Measurements from ENCODE around the gene HS6ST3. TPM values are rescaled to one million over a fixed set of nuclear protein-coding genes. Genes with fewer than 3 reads are reported as not detected.

Gene HS6ST3
- total RNA-seq, 1 donor from 2014 or later = 1.4 TPM

DNA sequence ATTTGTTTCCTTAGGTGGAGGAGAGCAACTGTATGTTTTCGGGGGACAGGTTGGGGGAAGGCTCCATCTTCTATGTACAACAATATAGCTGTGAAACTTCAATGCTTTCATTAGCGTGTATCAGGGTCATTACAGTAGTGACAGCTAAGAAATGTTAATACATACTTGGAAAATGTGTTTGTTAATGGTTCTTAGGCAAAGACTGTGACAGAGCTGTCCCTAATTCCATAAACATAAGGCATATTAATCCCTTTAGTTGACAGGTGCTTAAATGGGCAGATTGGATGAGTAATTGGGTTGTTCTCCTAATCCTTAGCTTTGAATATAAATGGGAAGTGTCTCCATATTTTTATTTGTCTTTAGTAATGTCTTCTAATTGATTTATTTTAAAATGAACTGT lies 313.7 kb downstream of the HS6ST3 start:
- intact Hi-C loops (cut with DNase I) = no loop called here
- no peak for DNase-seq (ENCODE audit: low spot score)

DNA sequence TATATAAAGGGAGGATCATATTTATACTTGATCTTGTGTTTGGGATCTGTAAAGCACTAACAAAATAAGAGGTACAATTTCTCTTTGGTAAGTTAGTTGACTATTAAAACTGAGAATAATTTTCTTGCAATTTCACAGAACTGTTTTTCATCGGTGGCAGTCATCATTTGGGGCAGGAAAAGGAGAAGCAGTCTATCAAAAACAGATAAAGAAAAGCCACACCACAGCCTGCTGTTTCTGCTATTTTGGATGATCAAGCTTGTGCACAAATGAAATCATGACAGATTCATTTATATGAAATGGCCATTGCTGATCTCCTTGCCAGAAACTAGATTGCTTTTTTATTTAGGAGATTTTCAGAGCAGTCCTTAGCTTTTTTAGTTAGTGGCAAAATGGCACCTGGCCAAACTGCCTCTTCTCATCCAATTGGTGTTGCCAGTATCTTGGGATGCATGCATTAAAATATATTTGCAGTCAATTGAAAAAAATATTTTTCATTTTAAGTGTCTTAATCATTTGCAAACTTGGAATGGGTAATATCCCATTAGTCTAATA lies 326.0 kb downstream of the HS6ST3 start:
- DNase-seq (ENCODE audit: low spot score) = no peak
- intact Hi-C loops (cut with DNase I) = no loop called here

DNA sequence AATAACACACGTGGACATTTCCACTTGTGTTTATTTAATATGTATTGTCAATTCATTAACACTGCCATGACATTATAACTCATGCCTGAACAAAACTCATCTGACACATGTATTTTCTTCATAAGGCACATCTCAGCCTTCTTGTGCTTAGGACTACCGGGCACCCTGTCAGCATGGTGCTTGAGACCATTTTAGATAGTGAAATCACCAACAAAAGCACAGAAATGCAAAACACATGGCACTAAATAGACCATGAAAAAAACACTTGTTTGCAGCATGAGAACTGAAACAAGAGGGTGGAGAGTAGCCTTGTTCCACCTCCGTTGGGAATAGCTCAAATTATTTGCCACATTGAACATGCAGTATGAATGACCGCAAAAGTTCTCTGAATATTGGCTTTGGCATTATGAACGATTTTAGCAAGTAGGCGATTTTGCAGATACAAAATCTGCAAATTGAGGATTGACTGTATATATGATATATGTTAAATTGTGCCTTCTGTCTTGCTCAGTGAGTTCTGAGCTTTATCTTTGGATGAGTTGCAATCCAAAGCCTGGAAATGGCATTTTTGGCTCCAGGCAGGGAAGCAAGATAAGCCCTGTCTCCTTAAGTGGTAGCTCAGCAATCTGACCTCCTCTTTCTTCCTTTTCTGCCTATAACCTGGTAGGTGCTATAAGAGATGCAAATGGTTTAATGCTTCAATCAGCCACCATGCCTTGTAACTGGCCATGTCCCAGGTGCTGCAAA lies 328.2 kb downstream of the HS6ST3 start:
- no peak for DNase-seq (ENCODE audit: low spot score)
- intact Hi-C loops (cut with DNase I) = no loop called here

DNA sequence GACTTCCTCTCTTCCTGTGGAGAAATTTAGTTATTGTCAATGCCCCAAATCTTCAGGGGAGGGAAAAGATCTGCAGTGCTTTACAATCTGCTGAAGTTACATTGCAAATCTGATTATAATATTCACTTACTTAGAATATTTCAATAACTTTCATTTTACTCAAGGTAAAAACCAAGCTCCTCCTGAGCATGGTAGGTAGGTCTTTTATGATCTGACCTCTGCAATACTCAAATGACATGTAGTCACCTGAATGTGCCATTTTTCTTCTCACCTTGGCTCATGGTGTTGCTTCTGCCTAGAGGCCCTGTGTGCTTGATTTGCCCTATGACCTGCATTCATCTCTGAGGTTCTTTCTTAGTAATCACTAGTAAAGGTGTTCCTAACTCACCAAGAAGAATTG lies 331.4 kb downstream of the HS6ST3 start:
- DNase-seq (ENCODE audit: low spot score) = no peak
- intact Hi-C loops (cut with DNase I) = no loop called here

GRCh38 chr13:96422002-96422401 lies 332.1 kb downstream of the HS6ST3 start:
- no peak for DNase-seq (ENCODE audit: low spot score)

DNA sequence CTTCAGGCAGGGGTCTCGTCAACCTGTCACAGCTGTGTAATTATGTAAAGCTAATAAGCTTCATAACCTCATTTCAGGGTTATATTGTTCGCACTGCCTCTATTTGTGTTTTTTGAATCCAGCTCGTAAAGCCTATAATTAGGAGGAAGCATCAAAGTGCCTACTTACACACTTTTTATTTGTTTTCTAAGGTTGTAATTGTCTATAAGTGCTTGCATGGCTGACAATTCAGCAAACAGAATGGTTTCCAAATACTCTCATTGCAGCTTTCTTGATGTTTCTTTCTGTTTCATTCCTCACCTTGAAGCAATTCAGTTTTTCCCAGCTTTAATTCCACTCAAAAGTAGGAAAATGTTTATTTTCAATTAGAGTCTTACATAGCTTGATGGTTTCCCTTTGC lies 336.3 kb downstream of the HS6ST3 start:
- intact Hi-C loops (cut with DNase I) = no loop called here
- no peak for DNase-seq (ENCODE audit: low spot score)

More at GRCh38 chr13:96422002-96422401, 332.1 kb downstream of the HS6ST3 start:
- intact Hi-C loops (cut with DNase I) = no loop called here

- intact Hi-C loops (cut with DNase I) = no loop called here
- no peak for DNase-seq (ENCODE audit: low spot score)
Observed at GRCh38 chr13:96428911-96429310, 339.0 kb downstream of the HS6ST3 start.

DNA sequence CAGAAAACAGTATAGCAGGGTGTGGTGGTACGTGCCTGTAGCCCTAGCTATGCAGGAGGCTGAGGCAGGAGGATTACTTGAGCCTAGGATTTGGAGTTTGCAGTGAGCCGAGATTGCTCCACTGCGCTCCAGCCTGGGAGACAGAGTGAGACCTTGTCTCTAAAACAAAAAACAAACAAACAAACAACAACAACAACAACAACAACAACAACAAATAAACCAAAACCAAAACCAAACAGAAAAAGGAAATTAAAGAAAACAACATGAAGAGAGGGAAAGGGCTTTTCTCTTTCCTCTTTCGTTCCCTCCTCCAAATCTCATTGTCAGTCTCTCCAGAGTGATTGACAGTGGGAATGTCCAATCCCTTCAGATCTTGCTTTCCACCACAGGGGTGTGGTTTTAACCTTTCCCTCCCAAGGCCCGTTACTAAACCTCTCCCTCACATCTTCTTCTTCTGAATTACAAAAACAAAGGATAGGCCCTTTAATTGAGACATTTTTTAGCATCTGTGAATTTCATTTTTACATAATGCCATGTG lies 341.2 kb downstream of the HS6ST3 start:
- no peak for DNase-seq (ENCODE audit: low spot score)
- intact Hi-C loops (cut with DNase I) = no loop called here

DNA sequence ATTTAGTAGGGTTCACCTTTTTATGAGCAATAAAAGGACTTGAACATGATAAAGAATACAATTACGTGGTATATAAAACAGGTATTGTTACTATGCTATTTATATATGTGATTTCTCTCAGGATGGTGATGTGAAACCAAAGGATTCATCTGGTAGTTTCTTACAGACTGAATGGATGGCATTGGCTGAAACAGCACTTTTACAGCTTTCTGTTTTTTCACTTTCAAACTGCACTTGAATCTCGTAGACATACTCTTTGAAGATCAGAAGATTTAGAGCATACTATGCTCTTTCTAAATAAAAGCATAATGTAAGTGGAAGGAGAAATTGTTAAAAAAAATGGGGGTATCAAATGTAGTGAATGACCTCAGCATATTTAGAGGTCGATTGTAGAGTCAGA lies 354.8 kb downstream of the HS6ST3 start:
- DNase-seq (ENCODE audit: low spot score) = no peak
- intact Hi-C loops (cut with DNase I) = no loop called here

DNA sequence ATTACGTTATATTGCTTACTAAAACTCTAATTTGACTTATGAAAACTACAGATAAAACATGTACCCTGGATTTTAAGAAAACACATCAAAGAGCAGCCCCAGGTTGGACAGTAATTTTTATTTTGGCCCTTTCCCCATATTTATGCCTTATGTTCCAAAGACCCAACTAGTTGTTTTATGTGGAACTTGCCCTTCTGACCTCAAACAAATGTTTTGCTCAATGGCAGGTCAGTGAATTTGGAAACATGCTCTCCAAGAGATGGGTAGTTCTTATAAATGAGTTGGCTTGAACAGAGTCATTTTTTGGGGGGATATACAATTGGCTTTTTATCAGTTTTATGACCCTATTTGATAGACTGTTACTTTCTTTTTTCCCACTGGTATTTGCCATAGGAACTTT lies 360.0 kb downstream of the HS6ST3 start:
- intact Hi-C loops (cut with DNase I) = no loop called here
- DNase-seq (ENCODE audit: low spot score) = no peak

DNA sequence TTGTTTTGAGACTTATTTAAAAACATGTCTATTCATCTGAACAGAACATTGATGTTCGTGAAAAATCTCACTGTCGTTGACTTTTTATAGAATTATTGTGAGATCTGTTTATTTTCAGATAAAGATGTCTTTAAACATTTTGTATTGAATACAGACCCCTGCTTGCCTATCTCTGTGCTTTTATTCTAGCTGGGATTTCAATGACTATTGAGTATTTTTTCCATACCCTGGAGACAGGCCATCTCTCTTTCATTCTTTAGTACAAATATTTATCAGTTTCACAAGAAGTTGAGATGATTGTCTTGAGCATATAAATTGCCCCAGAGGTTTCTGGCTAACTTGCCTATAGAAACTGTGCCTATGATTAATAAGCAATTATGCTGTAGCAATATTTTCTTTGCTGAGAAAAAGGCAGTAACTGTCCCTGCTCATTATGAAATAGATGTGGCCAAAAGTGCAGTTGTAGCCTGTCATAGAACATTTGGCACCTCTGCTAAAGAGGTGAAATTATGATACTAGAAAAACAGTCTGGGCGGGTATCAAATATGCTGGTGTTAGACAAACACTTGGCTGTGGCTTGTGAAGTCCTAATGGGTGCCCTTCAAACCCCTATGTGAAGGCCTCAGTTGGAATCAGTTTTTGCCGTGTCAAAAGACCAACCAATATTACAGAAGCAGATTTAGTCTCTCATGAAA lies 360.6 kb downstream of the HS6ST3 start:
- intact Hi-C loops (cut with DNase I) = no loop called here
- DNase-seq (ENCODE audit: low spot score) = no peak

- DNase-seq (ENCODE audit: low spot score) = no peak
- intact Hi-C loops (cut with DNase I) = no loop called here
Observed at GRCh38 chr13:96454466-96454865, 364.6 kb downstream of the HS6ST3 start.

GRCh38 chr13:96460609-96461008 lies 370.7 kb downstream of the HS6ST3 start:
- no peak for DNase-seq (ENCODE audit: low spot score)
- intact Hi-C loops (cut with DNase I) = no loop called here

GRCh38 chr13:96473526-96474180 lies 383.7 kb downstream of the HS6ST3 start:
- no peak for DNase-seq (ENCODE audit: low spot score)
- intact Hi-C loops (cut with DNase I) = no loop called here

- no peak for DNase-seq (ENCODE audit: low spot score)
- intact Hi-C loops (cut with DNase I) = no loop called here
Observed at GRCh38 chr13:96474181-96474557, 384.3 kb downstream of the HS6ST3 start.

- intact Hi-C loops (cut with DNase I) = no loop called here
Observed at GRCh38 chr13:96475103-96475502, 385.2 kb downstream of the HS6ST3 start.

GRCh38 chr13:96481482-96481881 lies 391.6 kb downstream of the HS6ST3 start:
- intact Hi-C loops (cut with DNase I) = no loop called here

More at GRCh38 chr13:96475103-96475502, 385.2 kb downstream of the HS6ST3 start:
- no peak for DNase-seq (ENCODE audit: low spot score)

DNA sequence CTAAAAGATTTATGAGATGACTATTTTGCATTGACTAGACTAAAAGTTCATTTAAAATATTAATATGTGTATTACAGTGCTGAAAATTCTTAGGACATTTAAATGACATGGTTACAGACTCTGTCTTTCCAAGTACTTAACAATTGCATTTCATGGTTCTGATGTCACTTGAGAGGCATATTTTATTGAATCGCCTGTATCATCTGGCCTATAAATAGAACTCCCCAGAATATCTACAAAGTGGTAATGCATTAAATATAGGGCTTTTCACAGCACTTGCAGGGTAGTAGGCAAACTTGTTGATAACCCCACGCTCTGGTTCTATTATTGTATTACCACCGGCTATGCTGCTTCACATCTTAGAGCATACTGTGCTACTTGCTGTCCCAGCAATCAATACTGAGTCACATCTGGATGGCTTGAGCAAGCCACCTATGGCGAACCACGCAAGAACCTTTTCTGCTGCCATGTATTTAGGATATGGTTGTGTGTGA lies 400.6 kb downstream of the HS6ST3 start:
- intact Hi-C loops (cut with DNase I) = no loop called here
- no peak for DNase-seq (ENCODE audit: low spot score)

More at GRCh38 chr13:96481482-96481881, 391.6 kb downstream of the HS6ST3 start:
- no peak for DNase-seq (ENCODE audit: low spot score)

GRCh38 chr13:96491103-96491502 lies 401.2 kb downstream of the HS6ST3 start:
- intact Hi-C loops (cut with DNase I) = no loop called here

DNA sequence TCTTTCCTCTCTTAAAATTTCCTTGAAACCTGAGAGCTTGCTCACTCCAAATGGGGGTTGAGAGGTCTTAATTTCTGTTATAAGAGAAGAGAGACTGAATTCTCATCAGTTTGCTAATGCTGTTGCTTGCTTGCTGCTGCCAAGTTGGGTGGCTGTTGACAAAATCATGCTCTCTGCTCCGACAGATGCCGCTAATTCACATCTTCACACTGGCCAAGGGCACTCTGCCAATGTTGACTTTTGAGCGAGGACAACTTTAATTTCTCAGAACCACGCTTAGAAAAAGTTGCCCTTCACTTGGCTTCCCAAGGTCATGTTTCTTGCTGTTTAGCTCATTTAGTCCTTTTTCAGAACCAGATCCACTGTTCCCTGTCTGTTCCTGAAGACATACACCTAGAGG lies 402.9 kb downstream of the HS6ST3 start:
- intact Hi-C loops (cut with DNase I) = no loop called here
- DNase-seq (ENCODE audit: low spot score) = no peak

More at GRCh38 chr13:96491103-96491502, 401.2 kb downstream of the HS6ST3 start:
- DNase-seq (ENCODE audit: low spot score) = no peak

Data from cardiac septum (tissue), 1 donor.